ENCODE results near the gene NTN4.

NTN4 gene

GRCh38 chr12:95721320-95721719 is 69.2 kb downstream of the NTN4 start:
- H3K4me3 ChIP-seq (ENCODE audit: low read length) = no peak overlapping the region
- TF ChIP-seq CTCF (IDR thresholded peaks at IDR 0.05; ENCODE audit: insufficient read depth, low read depth, low read length, missing control alignments) = peak; percentile 33
- DNase-seq (ENCODE audit: low read depth) = peak; percentile 90

GRCh38 chr12:95720146-95720545 is 70.4 kb downstream of the NTN4 start:
- TF ChIP-seq CTCF (IDR thresholded peaks at IDR 0.05; ENCODE audit: insufficient read depth, low read depth, low read length, missing control alignments) = no peak
- H3K4me3 ChIP-seq (ENCODE audit: low read length) = no peak overlapping the region
- no peak for DNase-seq (ENCODE audit: low read depth)

- H3K4me3 ChIP-seq (ENCODE audit: low read length) = no peak overlapping the region
- DNase-seq (ENCODE audit: low read depth) = no peak
- no peak for TF ChIP-seq CTCF (IDR thresholded peaks at IDR 0.05; ENCODE audit: insufficient read depth, low read depth, low read length, missing control alignments)
These were observed 71.8 kb downstream of the NTN4 start for GRCh38 chr12:95718772-95719171.

- no peak for DNase-seq (ENCODE audit: low read depth)
- TF ChIP-seq CTCF (IDR thresholded peaks at IDR 0.05; ENCODE audit: insufficient read depth, low read depth, low read length, missing control alignments) = no peak
- H3K4me3 ChIP-seq (ENCODE audit: low read length) = no peak overlapping the region
These were observed 72.5 kb downstream of the NTN4 start for GRCh38 chr12:95718006-95718431.

GRCh38 chr12:95717316-95717928 is 73.1 kb downstream of the NTN4 start:
- no peak overlapping the region for H3K4me3 ChIP-seq (ENCODE audit: low read length)
- no peak for TF ChIP-seq CTCF (IDR thresholded peaks at IDR 0.05; ENCODE audit: insufficient read depth, low read depth, low read length, missing control alignments)
- DNase-seq (ENCODE audit: low read depth) = no peak

- TF ChIP-seq CTCF (IDR thresholded peaks at IDR 0.05; ENCODE audit: insufficient read depth, low read depth, low read length, missing control alignments) = no peak
- DNase-seq (ENCODE audit: low read depth) = no peak
- no peak overlapping the region for H3K4me3 ChIP-seq (ENCODE audit: low read length)
These were observed 75.4 kb downstream of the NTN4 start for GRCh38 chr12:95715177-95715576.

GRCh38 chr12:95712269-95712668 is 78.3 kb downstream of the NTN4 start:
- no peak for DNase-seq (ENCODE audit: low read depth)
- no peak overlapping the region for H3K4me3 ChIP-seq (ENCODE audit: low read length)
- TF ChIP-seq CTCF (IDR thresholded peaks at IDR 0.05; ENCODE audit: insufficient read depth, low read depth, low read length, missing control alignments) = no peak

Measured in epithelial cell of esophagus (primary cell).